H1 (cell line): Measurements from ENCODE around the gene FNDC11. TPM values are rescaled to one million over a fixed set of nuclear protein-coding genes. Genes with fewer than 3 reads are reported as not detected.

Experiments used
- CTCF ChIA-PET: fragments of 300-600 bp; sonication (Branson Sonifier 250); formaldehyde crosslinking; loops from one replicate; lab custom pipeline; 2021; ENCODE audit not compliant: partially characterized antibody; lab: Charles Lee
- POLR2A ChIA-PET: fragments of 300-600 bp; sonication (Branson Sonifier 250); formaldehyde crosslinking; loops from one replicate; lab custom pipeline; 2021; ENCODE audit warnings: inconsistent platforms; ENCODE audit not compliant: partially characterized antibody; lab: Charles Lee
- DNase-seq, 2 experiments: peaks; one replicate each; pipeline versions ENCODE4 v3.0.0 to v3.0.0-alpha.2; 2010 to 2022; ENCODE audit warnings: low spot score in 2 of 2, low read depth in 1 of 2, mixed read lengths in 1 of 2
- FAIRE-seq: peaks from 2 replicates; lab custom pipeline; 2011; peaks lifted over from hg19 to GRCh38; lab: Jason Lieb, UNC
- H2AFZ ChIP-seq: 2 replicates; pipeline ENCODE4 v1.8.1; 2012; ENCODE audit warnings: low read length, inconsistent platforms
- H2AK5ac ChIP-seq: 2 replicates; pipeline ENCODE4 v1.6.1; 2013; ENCODE audit warnings: low read depth, low read length
- H2BK120ac ChIP-seq: replicated peaks from 2 replicates; pipeline ENCODE3; 2013; ENCODE audit warnings: low read depth, low read length, inconsistent platforms
- H2BK12ac ChIP-seq: 2 replicates; pipeline ENCODE4 v1.6.1; 2013; ENCODE audit warnings: low read depth, low read length
- H2BK15ac ChIP-seq: 2 replicates; pipeline ENCODE4 v1.6.1; 2013; ENCODE audit warnings: low read length
- H2BK20ac ChIP-seq: 2 replicates; pipeline ENCODE4 v1.6.1; 2013; ENCODE audit warnings: low read length
- H2BK5ac ChIP-seq: 2 replicates; pipeline ENCODE4 v1.6.1; 2013; ENCODE audit warnings: low read depth, low read length
- H3K14ac ChIP-seq: 2 replicates; pipeline ENCODE4 v1.6.1; 2013; ENCODE audit warnings: inconsistent platforms; ENCODE audit not compliant: insufficient read length
- H3K18ac ChIP-seq: 2 replicates; pipeline ENCODE4 v1.6.1; 2013; ENCODE audit warnings: low read length; ENCODE audit errors: extremely low read depth
- H3K23ac ChIP-seq: 2 replicates; pipeline ENCODE4 v1.6.1; 2013; ENCODE audit warnings: inconsistent platforms; ENCODE audit not compliant: insufficient read length
- H3K23me2 ChIP-seq: 2 replicates; pipeline ENCODE4 v1.6.1; 2013; ENCODE audit warnings: low read depth, low read length
- H3K27ac ChIP-seq: 2 replicates; pipeline ENCODE4 v1.6.1; 2011; ENCODE audit warnings: low read depth, low read length, inconsistent platforms
- H3K27me3 ChIP-seq, 4 experiments: replicated peaks in 1 of 4; 1 replicate in 1 of 4; 2 replicates in 3 of 4; pipeline versions ENCODE4 v1.6.1 to v1.8.1; 2011 to 2013; ENCODE audit warnings: low read length in 3 of 4, mild to moderate bottlenecking in 3 of 4, inconsistent platforms in 2 of 4, mixed read lengths in 2 of 4, moderate library complexity in 1 of 4; ENCODE audit not compliant: control insufficient read depth in 3 of 4, insufficient read depth in 3 of 4; ENCODE audit errors: extremely low read depth in 1 of 4
- H3K36me3 ChIP-seq, 4 experiments: 2 replicates each; pipeline versions ENCODE4 v1.6.1 to v1.8.1; 2011 to 2013; ENCODE audit warnings: mild to moderate bottlenecking in 4 of 4, low read length in 3 of 4, moderate library complexity in 2 of 4, control low read depth in 1 of 4, inconsistent platforms in 1 of 4; ENCODE audit not compliant: insufficient read depth in 4 of 4, control insufficient read depth in 2 of 4
- H3K4ac ChIP-seq: replicated peaks from 2 replicates; pipeline ENCODE3; 2013; ENCODE audit warnings: low read length, low read depth, mixed read lengths, inconsistent platforms; ENCODE audit not compliant: insufficient read length
- H3K4me1 ChIP-seq, 4 experiments: replicated peaks in 1 of 4; 1 replicate in 1 of 4; 2 replicates in 3 of 4; pipeline versions ENCODE4 v1.6.1 to v1.8.1; 2011 to 2013; ENCODE audit warnings: low read length in 3 of 4, inconsistent platforms in 2 of 4, mixed read lengths in 1 of 4; ENCODE audit not compliant: insufficient read depth in 4 of 4, control insufficient read depth in 3 of 4
- H3K4me2 ChIP-seq, 2 experiments: 2 replicates each; pipeline versions ENCODE4 v1.6.1 to v1.8.1; 2011 to 2013; ENCODE audit warnings: low read depth in 2 of 2, low read length in 2 of 2, control low read depth in 1 of 2, inconsistent platforms in 1 of 2, mild to moderate bottlenecking in 1 of 2; ENCODE audit not compliant: insufficient read depth in 1 of 2
- H3K4me3 ChIP-seq, 4 experiments: fragments of 200-600, 300-600 bp in 1 of 4; sonication (generic), shearing (Covaris generic), sonication (Bioruptor Twin) in 1 of 4; 2 replicates each; pipeline versions ENCODE4 v1.5.1 to v1.8.1; 2011 to 2016; ENCODE audit warnings: low read length in 4 of 4, low read depth in 3 of 4, control low read depth in 2 of 4, inconsistent platforms in 2 of 4, mild to moderate bottlenecking in 2 of 4, mixed read lengths in 1 of 4, moderate library complexity in 1 of 4; ENCODE audit not compliant: insufficient read depth in 2 of 4; ENCODE audit errors: extremely low read depth in 1 of 4
- H3K56ac ChIP-seq: replicated peaks from 2 replicates; pipeline ENCODE3; 2013; ENCODE audit warnings: low read depth, mild to moderate bottlenecking, mixed read lengths, low read length, inconsistent platforms; ENCODE audit not compliant: insufficient read length
- H3K79me1 ChIP-seq: 2 replicates; pipeline ENCODE4 v1.6.1; 2013; ENCODE audit warnings: low read depth, low read length, control low read depth
- H3K79me2 ChIP-seq, 2 experiments: 2 replicates each; pipeline versions ENCODE4 v1.6.1 to v1.8.1; 2012 to 2013; ENCODE audit warnings: low read length in 2 of 2, mild to moderate bottlenecking in 2 of 2, inconsistent platforms in 1 of 2; ENCODE audit not compliant: insufficient read depth in 2 of 2, control insufficient read depth in 1 of 2
- H3K9ac ChIP-seq, 4 experiments: replicated peaks in 1 of 4; 1 replicate in 1 of 4; 2 replicates in 3 of 4; pipeline versions ENCODE4 v1.6.1 to v1.8.1; 2011 to 2013; ENCODE audit warnings: low read depth in 3 of 4, low read length in 3 of 4, control low read depth in 2 of 4, mild to moderate bottlenecking in 2 of 4, moderate library complexity in 2 of 4, inconsistent platforms in 1 of 4; ENCODE audit errors: extremely low read depth in 1 of 4
- H3K9me3 ChIP-seq, 2 experiments: 2 replicates each; pipeline versions ENCODE4 v1.6.1 to v1.8.1; 2012 to 2013; ENCODE audit warnings: mild to moderate bottlenecking in 2 of 2, moderate library complexity in 2 of 2, control low read depth in 1 of 2, inconsistent platforms in 1 of 2, low read depth in 1 of 2, low read length in 1 of 2, mixed read lengths in 1 of 2; ENCODE audit not compliant: insufficient read depth in 2 of 2
- H4K20me1 ChIP-seq, 2 experiments: replicated peaks in 1 of 2; 2 replicates each; pipeline versions ENCODE3 to v1.8.1; 2011 to 2013; ENCODE audit warnings: inconsistent platforms in 2 of 2, low read length in 2 of 2, mild to moderate bottlenecking in 1 of 2; ENCODE audit not compliant: insufficient read depth in 2 of 2, control insufficient read depth in 1 of 2
- H4K5ac ChIP-seq: 2 replicates; pipeline ENCODE4 v1.6.1; 2013; ENCODE audit warnings: low read length, low read depth, mixed read lengths, inconsistent platforms; ENCODE audit not compliant: insufficient read length
- H4K8ac ChIP-seq: 2 replicates; pipeline ENCODE4 v1.8.0; 2013; ENCODE audit warnings: mild to moderate bottlenecking, moderate library complexity, low read length, inconsistent platforms; ENCODE audit not compliant: insufficient read depth; ENCODE audit errors: extremely low read depth
- H4K91ac ChIP-seq: replicated peaks from 2 replicates; pipeline ENCODE3; 2013; ENCODE audit warnings: low read length, mixed read lengths, inconsistent platforms; ENCODE audit not compliant: insufficient read length
- ASH2L ChIP-seq: fragments of 200-600, 300-600 bp; sonication (generic); IDR thresholded peaks from one replicate; pipeline ENCODE4 v1.7.1; 2017; ENCODE audit warnings: low read length
- BACH1 ChIP-seq: IDR thresholded peaks from 2 replicates; pipeline ENCODE4 v1.6.1; 2012; ENCODE audit warnings: low read length, improper control_type of control experiment
- CHD1 ChIP-seq: IDR thresholded peaks from 2 replicates; pipeline ENCODE4 v1.6.1; 2012; ENCODE audit warnings: low read depth, low read length, improper control_type of control experiment
- E2F6 ChIP-seq: IDR thresholded peaks from 2 replicates; pipeline ENCODE4 v1.6.1; 2012; ENCODE audit warnings: inconsistent platforms
- HDAC6 ChIP-seq: IDR thresholded peaks from one replicate; pipeline ENCODE4 v1.7.1; 2012; ENCODE audit warnings: low read depth, mild to moderate bottlenecking, inconsistent platforms, low read length, moderate library complexity
- MAFK ChIP-seq: IDR thresholded peaks from 2 replicates; pipeline ENCODE4 v1.6.1; 2012; ENCODE audit warnings: low read depth, mild to moderate bottlenecking, improper control_type of control experiment, low read length
- SP2 ChIP-seq: IDR thresholded peaks from 2 replicates; pipeline ENCODE4 v1.6.1; 2012; ENCODE audit warnings: mild to moderate bottlenecking, low read length, inconsistent platforms
- TBP ChIP-seq: IDR thresholded peaks from 2 replicates; pipeline ENCODE4 v1.6.1; 2011; ENCODE audit warnings: low read depth, low read length, improper control_type of control experiment
- WGBS, 2 experiments: shearing (Covaris generic) in 1 of 2; methylation state at CpG; one replicate each; pipeline versions ENCODE4 v1.1.6 to v1.1.7; 2013 to 2015; ENCODE audit warnings: low lambda C conversion rate in 2 of 2, mixed read lengths in 2 of 2, inconsistent platforms in 1 of 2, low coverage in 1 of 2, missing lambda C conversion rate in 1 of 2; ENCODE audit not compliant: insufficient replicate concordance in 2 of 2, insufficient coverage in 1 of 2, insufficient read length in 1 of 2; ENCODE audit errors: extremely low coverage in 1 of 2, missing lambda C conversion rate in 1 of 2; 5-methylcytosine and 5-hydroxymethylcytosine counted together
- polyA plus RNA-seq, 7 experiments: library from polyadenylated mRNA; depleted of rRNA in 3 of 7; stranded (reverse) in 5 of 7; unstranded in 2 of 7; fragments of >200 nt in 5 of 7; fragments of 200-250 nt in 2 of 7; gene quantifications; 1 replicate in 5 of 7; 2 replicates in 1 of 7; 4 replicates in 1 of 7; pipeline versions ENCODE4 v1.2.1 to v1.2.3, GENCODE V29; 2011 to 2013; ENCODE audit warnings: missing spikeins in 2 of 7, mixed read lengths in 2 of 7
- total RNA-seq: library from RNA; stranded (reverse); fragmentation: NEBNext Ultra II Directional; extraction: Animal tissue kit (Norgen Biotek cat#: 25700); gene quantifications from 2 replicates; pipeline ENCODE4 v1.2.1, GENCODE V29; 2021

Gene FNDC11
- total and polyA plus RNA-seq, 2 of the 8 experiments (the other 6 are each of a cell fraction or from before 2014, with no cell fraction given) = 2.6 to 8.8 TPM

- ChIA-PET POLR2A (interaction anchor here (7.8 kb wide), 1 partner anchor 10 kb away, joined by 59 read pairs; the partner anchor contains the start of gene PPDPF), CTCF (interaction anchor here (1.1 to 1.5 kb wide), 3 partner anchors 10 to 223 kb away, joined by 3 read pairs; no protein-coding TSS in a partner anchor)
- Histone ChIP-seq H3K23ac (no peak overlapping the region), H4K91ac (peak overlapping the region; percentile 55), H3K4me2 (no peak overlapping the region), H3K27me3 (no peaks in the 10 kb centered on the region), H3K4ac (no peak overlapping the region), H3K56ac (peak overlapping the region; percentile 77), H2BK12ac (0 out of 2 replicates have a peak overlapping the region, but pooled peaks have one; percentile 60), H3K9ac (no peak overlapping the region), H3K4me1 (peaks cover 0 to 16% (median 3%) of the 10 kb centered on the region in 4 experiments; a peak in 5 of 7 replicates), H3K18ac (no peak overlapping the region), H3K27ac (no peak overlapping the region), H3K36me3 (no peaks in the 10 kb centered on the region), H4K8ac (no peak overlapping the region), H2BK120ac (no peak overlapping the region), H2BK5ac (no peak overlapping the region; the same call in 1 of the 2 replicates), H3K79me1 (no peaks in the 10 kb centered on the region; the same call in 1 of the 2 replicates), H3K9me3 (no peaks in the 10 kb centered on the region), H4K5ac (no peak overlapping the region), H3K23me2 (peaks cover 3% of the 10 kb centered on the region; the same call in 1 of the 2 replicates), H2AFZ (no peak overlapping the region), H2AK5ac (peak overlapping the region; percentile 83; the same call in 1 of the 2 replicates), H3K79me2 (no peaks in the 10 kb centered on the region), H3K14ac (no peak overlapping the region), H2BK20ac (no peak overlapping the region), H4K20me1 (peaks cover 0 to 3% of the 10 kb centered on the region in 2 experiments), H3K4me3 (no peak overlapping the region), H2BK15ac (no peak overlapping the region)
- FAIRE-seq (no peak), DNase-seq (no peak)
- WGBS, 2 experiments = 89% methylated on average over 24 of the region's 24 CpGs; no CpG with 5 or more reads in 1 of the 2 experiments
- TF ChIP-seq SP2 (no peak), HDAC6 (no peak), E2F6 (no peak), CHD1 (no peak), MAFK (no peak), BACH1 (no peak), TBP (no peak), ASH2L (no peak)
These were observed 21.4 kb upstream of the FNDC11 start for GRCh38 chr20:63532449-63532971.
